Activated CD4-positive, alpha-beta T cell treated with anti-CD3 and anti-CD28 coated beads, Interleukin-10, Interleukin-2, amounts not matched to agents 100 ng/mL and 50 ng/mL, durations not matched to agents 16 hours and 8 hours (primary cell): ENCODE measurements around the gene VDR.

ENCODE experiments used
- DNase-seq: peaks from one replicate; pipeline ENCODE4 v3.0.0-alpha.2; 2020

VDR gene

GRCh38 chr12:47864646-47865235 lies 40.1 kb downstream of the VDR start:
- DNase-seq, result no peak

DNA sequence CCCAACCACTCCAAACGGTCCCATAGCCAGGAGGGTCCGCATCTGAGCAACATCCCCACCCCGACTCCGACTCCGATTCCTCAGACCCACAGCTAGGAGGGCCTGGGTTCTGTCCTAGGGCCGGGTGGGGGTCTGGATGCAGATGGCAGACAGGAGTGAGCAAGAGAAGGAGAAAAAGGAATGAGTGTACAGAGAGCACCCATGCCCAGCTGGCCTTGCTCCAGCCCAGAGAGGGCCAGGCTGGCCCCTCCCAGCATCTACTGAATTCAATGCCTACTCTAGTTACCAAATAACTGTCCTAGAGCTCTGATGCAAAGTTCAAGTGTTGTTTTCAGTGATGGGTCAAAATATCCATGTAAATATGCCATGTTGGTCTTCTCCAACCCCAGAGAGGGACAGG lies 40.8 kb downstream of the VDR start:
- DNase-seq, result no peak

DNA sequence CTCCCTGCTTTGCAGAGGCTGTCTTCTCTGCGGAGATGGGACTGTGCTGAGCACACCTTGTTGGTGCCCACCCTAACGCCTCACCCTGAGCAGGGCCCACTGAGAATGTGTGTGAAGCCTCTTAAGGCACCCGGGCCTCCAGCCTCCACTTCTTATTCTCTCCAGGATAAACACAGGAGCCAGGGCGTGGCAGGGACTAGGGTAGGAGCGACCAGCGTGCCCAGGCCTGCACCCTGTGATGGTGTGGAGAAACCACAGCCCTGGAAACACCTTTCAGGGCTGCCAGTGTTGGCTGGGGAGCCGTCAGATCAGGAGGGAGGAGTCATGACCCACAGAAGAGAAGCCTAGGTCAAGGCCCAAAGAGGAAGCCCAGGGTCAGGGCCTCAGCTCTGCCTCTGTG lies 41.3 kb downstream of the VDR start:
- no peak for DNase-seq

DNA sequence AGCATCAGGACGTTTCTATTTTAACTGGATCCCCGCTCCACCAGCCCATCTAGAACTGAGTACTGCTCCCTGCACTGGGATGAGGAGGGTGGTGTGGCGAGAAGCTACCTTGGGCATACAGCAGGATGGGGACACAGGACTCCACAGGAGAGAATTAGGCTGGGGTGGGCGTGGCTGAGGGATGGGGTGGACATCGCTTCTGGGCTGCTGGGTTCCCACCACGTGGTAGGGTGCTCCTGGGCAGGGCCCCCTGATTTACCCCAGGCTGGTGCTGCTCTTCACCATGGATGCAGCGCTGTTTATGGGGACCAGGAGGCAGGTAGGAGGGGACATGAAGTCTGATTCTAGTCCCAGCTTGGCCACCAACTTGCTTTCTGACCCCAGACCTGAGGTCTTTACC lies 41.9 kb downstream of the VDR start:
- DNase-seq, result no peak

GRCh38 chr12:47862167-47862750 lies 42.5 kb downstream of the VDR start:
- DNase-seq, result no peak

- no peak for DNase-seq
Measured at GRCh38 chr12:47860873-47861272, 43.9 kb downstream of the VDR start.

GRCh38 chr12:47860279-47860841 lies 44.4 kb downstream of the VDR start:
- DNase-seq, result peak; percentile 83

GRCh38 chr12:47858511-47859266 lies 46.1 kb downstream of the VDR start:
- DNase-seq, result no peak

DNA sequence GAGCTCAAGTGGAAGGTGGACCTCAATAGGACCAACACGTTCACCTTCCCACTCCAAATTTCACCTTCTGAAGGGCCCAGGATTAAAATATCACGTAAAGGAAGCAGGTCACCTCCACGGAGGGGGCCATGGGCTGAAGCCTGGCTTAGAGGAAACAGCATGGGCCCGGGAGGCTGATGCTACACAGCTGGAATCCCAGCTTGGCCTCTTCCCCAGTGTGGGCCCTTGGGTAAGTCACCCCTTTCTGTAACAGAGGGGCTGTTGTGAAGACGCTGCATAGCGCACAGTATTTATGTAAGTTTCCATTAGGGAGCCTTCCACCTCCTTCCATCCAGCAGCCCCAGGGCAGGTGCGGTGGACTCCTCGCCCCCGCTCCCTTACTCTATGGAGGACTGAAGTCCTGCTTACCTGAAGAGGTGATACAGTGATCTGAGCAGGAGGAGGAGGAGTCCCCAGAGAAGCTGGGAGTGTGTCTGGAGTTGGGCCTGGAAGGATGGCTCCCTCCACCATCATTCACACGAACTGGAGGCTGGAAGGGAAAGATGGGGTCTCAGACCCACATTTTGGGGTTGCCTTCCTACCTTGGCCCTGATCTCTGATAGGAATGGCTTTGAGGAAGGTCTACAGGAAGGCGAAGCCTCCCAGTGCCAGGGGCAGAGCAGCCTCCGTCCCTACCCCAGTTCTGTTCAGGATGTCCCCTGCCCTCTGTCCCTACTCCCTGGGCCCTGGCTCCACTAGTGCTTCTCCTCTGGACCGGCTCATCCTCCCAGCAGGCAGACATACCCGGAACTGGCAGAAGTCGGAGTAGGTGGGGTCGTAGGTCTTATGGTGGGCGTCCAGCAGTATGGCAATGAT lies 47.8 kb downstream of the VDR start:
- no peak for DNase-seq

GRCh38 chr12:47856094-47856493 lies 48.7 kb downstream of the VDR start:
- DNase-seq, result no peak

DNA sequence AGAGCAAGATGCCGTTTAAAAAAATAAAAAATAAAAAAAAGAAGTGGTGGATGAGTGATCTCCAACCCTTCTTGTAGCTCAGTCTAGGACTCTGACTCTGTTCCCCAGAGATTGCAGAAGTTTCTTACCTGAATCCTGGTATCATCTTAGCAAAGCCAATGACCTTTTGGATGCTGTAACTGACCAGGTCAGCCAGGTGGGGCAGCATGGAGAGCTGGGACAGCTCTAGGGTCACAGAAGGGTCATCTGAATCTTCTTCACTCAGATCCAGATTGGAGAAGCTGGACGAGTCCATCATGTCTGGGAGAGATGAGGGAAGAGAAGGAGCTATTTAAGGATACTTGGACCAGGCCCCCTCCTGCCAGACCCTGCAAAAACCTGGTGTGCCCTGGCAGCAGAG lies 49.3 kb downstream of the VDR start:
- DNase-seq, result no peak

DNA sequence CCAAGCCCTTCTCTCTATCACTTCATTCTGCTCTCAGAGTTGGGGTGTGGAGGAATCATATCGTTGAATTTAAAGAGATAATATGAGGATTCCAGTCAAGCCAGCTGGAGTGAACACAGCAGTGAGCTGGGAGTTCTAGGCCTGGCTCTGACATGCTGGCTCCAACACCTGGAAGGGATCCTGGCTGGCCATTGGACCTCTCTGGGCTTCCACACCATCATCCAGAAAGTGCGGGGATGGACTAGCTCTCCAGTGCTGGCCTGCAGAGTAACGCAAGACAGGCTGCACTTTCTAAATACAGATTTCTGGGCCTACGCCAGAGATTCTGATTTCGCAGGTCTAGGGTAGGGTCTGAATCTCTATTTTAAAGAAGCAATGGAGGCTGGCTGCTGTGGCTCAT lies 50.3 kb downstream of the VDR start:
- DNase-seq, result no peak

DNA sequence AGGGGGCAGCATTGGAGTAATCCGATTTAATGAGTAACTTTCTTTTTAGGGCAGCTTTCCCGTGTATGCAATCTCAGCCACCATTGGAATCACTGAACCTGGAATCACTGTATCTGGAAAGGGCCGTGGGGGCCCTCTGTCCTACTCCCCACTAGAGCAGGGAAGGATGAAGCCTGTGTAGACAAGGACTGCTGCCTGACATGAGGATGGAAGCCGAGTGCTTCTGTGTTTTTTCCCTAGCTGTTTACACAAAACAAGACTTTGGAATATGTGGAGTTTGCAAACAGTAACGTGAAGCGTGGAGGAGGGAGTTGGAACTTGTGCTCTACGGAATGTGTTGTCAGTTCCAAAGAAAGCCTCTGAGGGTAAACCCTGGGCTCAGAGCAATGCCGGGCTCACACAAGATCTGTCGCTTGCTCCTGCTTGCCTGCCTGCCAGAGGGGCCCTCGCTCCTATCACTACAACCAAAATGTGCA lies 52.7 kb downstream of the VDR start:
- no peak for DNase-seq

- no peak for DNase-seq
Measured at GRCh38 chr12:47851303-47851952, 53.4 kb downstream of the VDR start.

DNA sequence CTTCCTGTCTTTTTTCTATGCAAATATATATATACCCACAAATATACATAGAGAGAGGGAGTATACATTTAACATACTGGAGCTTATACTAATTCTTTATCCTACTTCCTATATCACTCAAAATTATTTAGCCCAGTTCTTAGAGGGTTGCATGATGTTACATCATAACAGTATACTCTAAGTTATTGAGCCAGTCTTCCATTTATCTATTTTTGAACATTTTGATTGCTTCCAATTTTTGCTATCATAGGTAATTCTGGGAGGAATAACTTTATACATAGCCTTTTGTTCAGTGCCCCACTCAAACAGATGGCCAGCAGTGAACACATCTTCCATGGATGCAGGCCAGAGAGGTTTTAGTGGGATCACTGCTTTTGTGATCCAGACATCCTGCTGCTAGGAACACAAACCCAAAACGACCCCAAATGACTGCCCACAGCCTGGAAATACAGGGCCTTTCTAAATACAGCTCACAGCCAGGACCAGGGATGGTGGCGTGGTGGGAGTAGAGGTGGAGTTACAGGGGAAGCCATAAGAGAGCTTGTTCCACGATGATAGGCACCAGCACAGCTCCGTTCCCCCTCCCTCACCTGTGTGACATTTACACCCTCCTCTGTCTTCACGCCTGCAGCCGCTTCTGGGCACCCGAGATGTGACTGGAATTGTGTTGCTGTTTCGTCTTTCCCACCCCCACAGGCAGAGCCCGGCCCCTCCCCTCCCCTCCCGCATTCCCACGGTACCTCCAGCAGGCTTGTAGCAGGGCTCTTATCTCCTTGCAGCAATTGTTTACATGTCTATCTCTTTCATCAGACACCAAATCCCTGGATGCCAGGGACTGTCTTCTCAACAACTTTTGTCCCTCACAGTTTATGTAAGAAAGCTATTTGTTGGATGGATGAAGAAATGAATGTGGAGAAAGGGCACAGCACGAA lies 54.4 kb downstream of the VDR start:
- no peak for DNase-seq

DNA sequence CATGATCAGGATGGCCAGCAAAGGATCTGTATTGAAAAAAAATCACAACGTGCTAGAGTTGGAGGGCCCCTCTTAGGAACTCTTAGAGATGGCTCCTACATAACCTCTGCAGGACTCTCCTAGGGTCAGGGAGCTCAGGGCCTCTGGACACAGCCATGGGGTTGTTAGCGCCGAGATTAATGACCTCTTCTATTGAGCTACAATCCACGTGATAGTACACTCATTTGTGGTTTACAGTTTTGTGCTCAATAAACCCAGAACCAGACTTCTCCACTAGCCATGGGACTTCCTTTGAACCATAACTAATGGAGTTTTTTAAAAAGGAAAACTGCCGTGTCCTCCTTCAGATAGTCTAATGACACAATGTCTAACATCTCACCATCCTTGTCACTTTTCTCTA lies 55.5 kb downstream of the VDR start:
- no peak for DNase-seq

- DNase-seq, result no peak
Measured at GRCh38 chr12:47848853-47849252, 55.9 kb downstream of the VDR start.

DNA sequence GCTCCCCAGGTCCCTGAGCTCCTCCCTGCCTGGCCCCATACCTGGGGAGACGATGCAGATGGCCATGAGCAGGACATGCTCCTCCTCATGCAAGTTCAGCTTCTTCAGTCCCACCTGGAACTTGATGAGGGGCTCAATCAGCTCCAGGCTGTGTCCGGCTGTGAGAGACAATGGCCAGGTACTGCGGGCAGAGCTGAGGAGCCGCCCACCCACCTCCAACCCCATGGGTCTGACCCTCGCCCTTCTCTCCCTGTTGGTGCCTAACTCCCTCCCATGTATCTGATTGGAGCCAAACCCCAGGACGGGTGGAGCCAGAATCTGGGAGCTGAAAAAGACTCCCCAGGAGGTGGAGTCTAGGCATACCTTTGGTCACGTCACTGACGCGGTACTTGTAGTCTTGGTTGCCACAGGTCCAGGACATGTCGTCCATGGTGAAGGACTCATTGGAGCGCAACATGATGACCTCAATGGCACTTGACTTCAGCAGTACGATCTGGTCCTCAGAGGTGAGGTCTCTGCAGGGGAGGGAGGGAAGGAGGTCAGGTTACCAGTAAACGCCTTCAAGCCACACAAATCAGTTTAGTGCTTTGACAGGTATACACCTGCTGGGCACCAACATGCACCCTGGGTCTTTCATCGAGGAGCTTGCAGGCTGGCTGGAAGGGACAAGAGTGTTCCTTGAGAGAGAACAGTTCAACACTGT lies 58.3 kb downstream of the VDR start:
- no peak for DNase-seq

- no peak for DNase-seq
Measured at GRCh38 chr12:47845081-47845480, 59.7 kb downstream of the VDR start.

- DNase-seq, result no peak
Measured at GRCh38 chr12:47844264-47845019, 60.4 kb downstream of the VDR start.
